ENCODE results near the gene THOC3. TPM values are rescaled to one million over a fixed set of nuclear protein-coding genes. Genes with fewer than 3 reads are reported as not detected.
"Not testable (repeated sequence)": the region's sequence is repeated elsewhere in the genome, so short reads cannot be mapped to it uniquely, and the experiment has no call there.

Gene THOC3
- total RNA-seq, 1 experiment from 2014 or later, result 43.7 TPM

DNA sequence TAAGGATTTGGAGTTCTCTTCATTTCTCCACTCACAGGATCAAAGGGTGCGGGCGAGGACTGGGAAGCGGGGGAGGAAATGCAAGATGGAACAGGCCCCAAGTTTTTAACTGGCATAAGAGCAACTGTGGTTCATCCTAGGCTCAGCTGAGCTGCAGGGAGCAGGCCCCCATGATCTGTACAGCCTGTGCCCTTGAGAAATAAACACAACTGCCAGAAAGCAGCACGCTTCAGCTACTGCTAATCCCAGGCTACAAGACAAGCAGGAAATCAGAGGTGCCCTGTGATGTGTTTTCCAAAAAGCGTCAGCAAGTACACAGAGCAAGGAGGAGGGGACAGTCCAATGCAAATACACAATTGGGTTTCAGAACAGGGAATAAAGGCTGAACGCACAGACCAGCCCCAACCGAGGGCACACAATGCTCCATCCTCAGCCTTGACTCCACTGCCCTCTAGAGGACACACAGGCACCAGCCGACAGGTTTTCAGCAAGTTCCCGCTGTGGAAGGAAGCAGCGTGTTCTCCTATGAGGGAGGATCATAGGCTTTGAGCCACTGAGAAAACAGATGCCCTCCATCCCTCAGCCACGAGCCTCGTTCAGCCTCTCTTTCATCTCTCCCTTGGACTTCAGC lies 16.7 kb downstream of the THOC3 start:
- DNase-seq (ENCODE audit: low read depth, low spot score); in situ Hi-C loops (cut with HindIII; ENCODE audit: low pct_unique_long_range_greater_than_20kb, low sequenced_read_pairs): not testable (repeated sequence)

GRCh38 chr5:175948329-175949108 lies 19.6 kb downstream of the THOC3 start:
- DNase-seq (ENCODE audit: low read depth, low spot score); in situ Hi-C loops (cut with HindIII; ENCODE audit: low pct_unique_long_range_greater_than_20kb, low sequenced_read_pairs): not testable (repeated sequence)

GRCh38 chr5:175943253-175943652 lies 24.9 kb downstream of the THOC3 start:
- in situ Hi-C loops (cut with HindIII; ENCODE audit: low pct_unique_long_range_greater_than_20kb, low sequenced_read_pairs); DNase-seq (ENCODE audit: low read depth, low spot score): not testable (repeated sequence)

- in situ Hi-C loops (cut with HindIII; ENCODE audit: low pct_unique_long_range_greater_than_20kb, low sequenced_read_pairs); DNase-seq (ENCODE audit: low read depth, low spot score): not testable (repeated sequence)
Observed at GRCh38 chr5:175940632-175941031, 27.5 kb downstream of the THOC3 start.

- in situ Hi-C loops (cut with HindIII; ENCODE audit: low pct_unique_long_range_greater_than_20kb, low sequenced_read_pairs); DNase-seq (ENCODE audit: low read depth, low spot score): not testable (repeated sequence)
Observed at GRCh38 chr5:175938489-175938888, 29.6 kb downstream of the THOC3 start.

DNA sequence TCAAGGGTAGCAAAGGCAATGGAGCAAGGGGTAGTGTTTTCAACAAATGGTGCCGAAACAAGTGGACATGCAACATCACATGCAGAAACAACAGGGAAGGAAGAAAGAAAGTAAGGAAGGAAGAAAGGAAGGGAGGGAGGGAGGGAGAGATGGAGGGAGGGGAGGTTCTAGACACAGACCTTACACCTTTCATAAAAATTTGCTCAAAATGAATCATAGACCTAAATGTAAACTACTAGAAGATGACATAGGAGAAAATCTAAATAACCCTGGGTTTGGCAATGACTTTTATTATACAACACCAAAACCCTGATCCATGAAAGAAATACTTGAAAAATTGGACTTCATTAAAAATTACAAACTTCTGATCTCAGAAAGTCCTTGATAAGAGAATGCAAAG lies 39.4 kb downstream of the THOC3 start:
- DNase-seq (ENCODE audit: low read depth, low spot score); in situ Hi-C loops (cut with HindIII; ENCODE audit: low pct_unique_long_range_greater_than_20kb, low sequenced_read_pairs): not testable (repeated sequence)

- DNase-seq (ENCODE audit: low read depth, low spot score); in situ Hi-C loops (cut with HindIII; ENCODE audit: low pct_unique_long_range_greater_than_20kb, low sequenced_read_pairs): not testable (repeated sequence)
Observed at GRCh38 chr5:175925106-175925505, 43.0 kb downstream of the THOC3 start.

GRCh38 chr5:175922192-175922885 lies 45.8 kb downstream of the THOC3 start:
- DNase-seq (ENCODE audit: low read depth, low spot score), result no peak
- in situ Hi-C loops (cut with HindIII; ENCODE audit: low pct_unique_long_range_greater_than_20kb, low sequenced_read_pairs), result no loop called here

DNA sequence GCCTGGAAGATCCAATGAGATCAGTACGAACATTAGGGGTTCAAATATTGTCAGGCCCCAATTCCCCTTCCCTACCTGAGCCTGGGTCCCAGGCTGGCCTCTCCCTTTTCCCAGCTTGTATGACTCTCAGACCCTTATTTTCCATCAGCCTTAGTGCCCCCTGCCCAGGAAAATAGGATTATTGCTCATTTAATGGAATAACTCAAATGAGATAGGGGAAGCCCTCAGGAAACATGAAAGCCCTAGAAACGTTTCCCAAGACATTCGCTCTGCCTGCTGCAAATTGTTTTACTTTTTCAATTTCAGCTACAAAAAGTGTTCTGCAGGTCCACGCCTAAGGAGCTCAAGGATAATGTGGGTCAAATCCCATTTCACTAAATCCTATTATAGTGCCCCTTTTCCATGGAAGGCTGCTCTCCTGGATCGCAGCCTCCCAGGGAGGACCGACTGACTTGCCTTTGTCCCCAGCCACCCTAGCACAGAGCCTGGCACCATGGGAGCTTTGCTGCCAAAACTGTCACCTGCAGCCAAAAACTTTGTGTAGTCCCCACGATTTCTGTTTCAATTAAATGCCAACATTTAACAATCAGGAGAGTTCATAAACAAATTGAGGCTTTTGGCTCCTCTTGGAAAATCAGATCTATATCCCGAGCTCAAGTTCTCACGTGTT lies 46.9 kb downstream of the THOC3 start:
- in situ Hi-C loops (cut with HindIII; ENCODE audit: low pct_unique_long_range_greater_than_20kb, low sequenced_read_pairs), result no loop called here
- no peak for DNase-seq (ENCODE audit: low read depth, low spot score)

GRCh38 chr5:175920231-175920811 lies 47.8 kb downstream of the THOC3 start:
- in situ Hi-C loops (cut with HindIII; ENCODE audit: low pct_unique_long_range_greater_than_20kb, low sequenced_read_pairs), result no loop called here

GRCh38 chr5:175915066-175916037 lies 52.8 kb downstream of the THOC3 start:
- in situ Hi-C loops (cut with HindIII; ENCODE audit: low pct_unique_long_range_greater_than_20kb, low sequenced_read_pairs), result not testable (repeated sequence)

More at GRCh38 chr5:175920231-175920811, 47.8 kb downstream of the THOC3 start:
- DNase-seq (ENCODE audit: low read depth, low spot score), result no peak

GRCh38 chr5:175913835-175914672 lies 54.1 kb downstream of the THOC3 start:
- in situ Hi-C loops (cut with HindIII; ENCODE audit: low pct_unique_long_range_greater_than_20kb, low sequenced_read_pairs); DNase-seq (ENCODE audit: low read depth, low spot score): not testable (repeated sequence)

More at GRCh38 chr5:175915066-175916037, 52.8 kb downstream of the THOC3 start:
- DNase-seq (ENCODE audit: low read depth, low spot score), result not testable (repeated sequence)

GRCh38 chr5:175910072-175910471 lies 58.0 kb downstream of the THOC3 start:
- in situ Hi-C loops (cut with HindIII; ENCODE audit: low pct_unique_long_range_greater_than_20kb, low sequenced_read_pairs); DNase-seq (ENCODE audit: low read depth, low spot score): not testable (repeated sequence)
